ENCODE measurements around the gene IQCC.

DNA sequence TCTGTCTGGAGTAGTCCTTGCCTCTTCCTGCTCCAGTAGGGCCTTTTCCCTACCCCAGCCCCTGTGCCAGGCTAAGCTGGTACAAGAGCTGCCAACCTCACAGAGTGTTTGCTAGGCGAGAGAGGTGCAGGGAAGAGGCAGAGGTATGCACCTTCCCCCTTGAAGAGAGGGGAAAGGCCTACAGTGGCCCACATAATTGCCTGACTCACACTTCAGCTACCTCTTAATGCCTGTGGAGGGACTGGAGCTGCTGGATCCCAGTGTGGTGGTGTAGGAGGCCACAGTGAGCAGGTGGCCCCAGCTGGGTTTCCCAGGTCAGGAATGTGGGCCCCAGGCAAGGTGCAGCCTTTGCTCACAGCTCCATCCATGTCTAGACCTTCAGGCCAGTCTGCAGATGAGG is 8.4 kb upstream of the IQCC start:
- TF ChIP-seq ZNF274 (IDR thresholded peaks at IDR 0.05; ENCODE audit: low read depth, low read length) (no peak), YY1 (IDR thresholded peaks at IDR 0.05; ENCODE audit: insufficient read depth, insufficient read length) (no peak), SUZ12 (IDR thresholded peaks at IDR 0.05; ENCODE audit: extremely low read depth, insufficient read depth, insufficient read length) (no peak)
